D721Med (cell line): Measurements from ENCODE around the gene KIAA0753.
"Not testable (repeated sequence)": the region's sequence is repeated elsewhere in the genome, so short reads cannot be mapped to it uniquely, and the experiment has no call there.

ENCODE experiments used
- DNase-seq: peaks from one replicate; pipeline ENCODE4 v3.0.0; 2011; ENCODE audit warnings: low spot score; ENCODE audit not compliant: insufficient read length
- FAIRE-seq: peaks from 2 replicates; lab custom pipeline; 2011; peaks lifted over from hg19 to GRCh38; lab: Jason Lieb, UNC
- TF ChIP-seq, protein P1 (sequence below): IDR thresholded peaks from 2 replicates; pipeline ENCODE4 v1.5.1; 2012; ENCODE audit warnings: mild to moderate bottlenecking, control low read depth; ENCODE audit not compliant: insufficient read depth; ENCODE audit errors: missing control alignments

KIAA0753 gene

DNA sequence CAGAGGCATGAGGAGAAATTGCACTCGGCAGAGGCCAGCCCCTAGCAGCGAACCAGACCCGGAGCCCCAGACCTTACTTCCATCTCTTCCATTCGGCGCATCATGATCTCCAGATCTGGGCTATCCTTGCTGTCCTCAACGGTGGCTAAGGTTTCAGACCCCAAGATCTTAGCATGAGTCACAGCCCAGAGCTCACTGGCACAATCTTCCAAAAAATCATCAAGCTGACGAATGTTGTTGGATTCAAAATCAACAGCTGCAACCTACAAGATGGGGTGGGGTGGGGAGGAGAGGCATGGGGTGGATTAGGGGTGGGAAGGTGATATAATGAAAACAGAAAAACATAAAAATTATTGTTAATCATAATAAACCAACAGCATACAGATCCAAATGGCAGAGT lies 44.4 kb downstream of the KIAA0753 start:
- no peak for DNase-seq
- no peak for FAIRE-seq
- TF ChIP-seq, protein P1, sequence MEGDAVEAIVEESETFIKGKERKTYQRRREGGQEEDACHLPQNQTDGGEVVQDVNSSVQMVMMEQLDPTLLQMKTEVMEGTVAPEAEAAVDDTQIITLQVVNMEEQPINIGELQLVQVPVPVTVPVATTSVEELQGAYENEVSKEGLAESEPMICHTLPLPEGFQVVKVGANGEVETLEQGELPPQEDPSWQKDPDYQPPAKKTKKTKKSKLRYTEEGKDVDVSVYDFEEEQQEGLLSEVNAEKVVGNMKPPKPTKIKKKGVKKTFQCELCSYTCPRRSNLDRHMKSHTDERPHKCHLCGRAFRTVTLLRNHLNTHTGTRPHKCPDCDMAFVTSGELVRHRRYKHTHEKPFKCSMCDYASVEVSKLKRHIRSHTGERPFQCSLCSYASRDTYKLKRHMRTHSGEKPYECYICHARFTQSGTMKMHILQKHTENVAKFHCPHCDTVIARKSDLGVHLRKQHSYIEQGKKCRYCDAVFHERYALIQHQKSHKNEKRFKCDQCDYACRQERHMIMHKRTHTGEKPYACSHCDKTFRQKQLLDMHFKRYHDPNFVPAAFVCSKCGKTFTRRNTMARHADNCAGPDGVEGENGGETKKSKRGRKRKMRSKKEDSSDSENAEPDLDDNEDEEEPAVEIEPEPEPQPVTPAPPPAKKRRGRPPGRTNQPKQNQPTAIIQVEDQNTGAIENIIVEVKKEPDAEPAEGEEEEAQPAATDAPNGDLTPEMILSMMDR = no peak

DNA sequence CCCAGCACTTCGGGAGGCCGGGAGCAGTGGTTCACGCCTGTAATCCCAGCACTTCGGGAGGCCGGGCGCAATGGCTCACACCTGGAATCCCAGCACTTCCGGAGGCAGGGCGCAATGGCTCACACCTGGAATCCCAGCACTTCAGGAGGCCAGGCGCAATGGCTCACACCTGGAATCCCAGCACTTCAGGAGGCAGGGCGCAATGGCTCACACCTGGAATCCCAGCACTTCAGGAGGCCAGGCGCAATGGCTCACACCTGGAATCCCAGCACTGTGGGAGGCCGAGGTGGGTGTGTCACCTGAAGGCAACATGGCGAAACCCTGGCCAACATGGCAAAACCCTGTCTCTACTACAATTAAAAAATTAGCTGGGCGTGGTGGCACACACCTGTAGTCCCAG lies 47.1 kb downstream of the KIAA0753 start:
- not testable (repeated sequence) for DNase-seq, FAIRE-seq

DNA sequence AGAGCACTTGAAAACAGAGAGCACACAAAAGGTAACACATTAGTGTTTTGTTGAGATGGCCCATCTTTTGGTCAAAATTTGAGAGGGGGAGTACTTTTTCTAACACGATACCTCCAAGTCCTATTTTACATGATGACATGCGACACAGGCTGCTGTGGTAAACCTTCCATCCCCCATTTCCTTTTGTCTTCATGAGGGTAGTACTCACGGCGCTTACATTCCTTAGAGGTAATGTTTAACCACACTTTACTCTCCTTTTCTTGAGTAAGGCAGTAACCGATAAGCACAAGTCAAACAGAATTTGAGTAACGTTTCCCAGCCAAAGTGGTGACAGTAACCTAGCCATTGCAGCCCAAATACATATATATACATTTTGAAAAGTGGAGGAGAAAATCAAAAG lies 48.3 kb downstream of the KIAA0753 start:
- no peak for FAIRE-seq

DNA sequence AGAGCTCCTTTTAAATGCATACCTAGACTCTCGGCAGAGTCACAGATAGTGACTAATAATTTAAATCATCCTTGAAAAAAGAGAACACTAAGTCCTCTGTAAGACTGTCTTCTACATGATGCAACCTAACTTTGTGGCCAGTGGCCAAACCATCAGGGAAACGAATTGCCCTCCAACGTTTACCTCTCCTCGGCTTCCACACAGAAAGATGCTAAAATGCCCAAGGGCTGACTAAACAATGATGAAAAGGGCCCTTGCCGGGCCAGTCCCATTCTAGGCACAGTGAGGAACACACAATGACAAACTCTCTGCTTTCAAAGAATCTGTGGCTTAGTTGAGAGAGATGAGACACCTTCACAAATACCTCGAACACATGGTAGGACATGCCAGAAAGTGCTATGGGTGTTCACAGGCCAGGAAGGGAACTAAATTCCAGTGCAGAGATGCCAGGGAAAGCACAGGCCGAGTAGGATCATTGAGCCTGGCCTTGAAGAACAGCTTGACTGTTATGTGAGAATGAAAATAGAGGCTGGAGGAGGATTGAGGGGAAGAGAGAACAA lies 48.8 kb downstream of the KIAA0753 start:
- TF ChIP-seq, protein P1 = no peak
- FAIRE-seq (no peak), DNase-seq (no peak)

More for the DNA sequence above, 48.3 kb downstream of the KIAA0753 start:
- DNase-seq = no peak
- TF ChIP-seq, protein P1 = no peak

DNA sequence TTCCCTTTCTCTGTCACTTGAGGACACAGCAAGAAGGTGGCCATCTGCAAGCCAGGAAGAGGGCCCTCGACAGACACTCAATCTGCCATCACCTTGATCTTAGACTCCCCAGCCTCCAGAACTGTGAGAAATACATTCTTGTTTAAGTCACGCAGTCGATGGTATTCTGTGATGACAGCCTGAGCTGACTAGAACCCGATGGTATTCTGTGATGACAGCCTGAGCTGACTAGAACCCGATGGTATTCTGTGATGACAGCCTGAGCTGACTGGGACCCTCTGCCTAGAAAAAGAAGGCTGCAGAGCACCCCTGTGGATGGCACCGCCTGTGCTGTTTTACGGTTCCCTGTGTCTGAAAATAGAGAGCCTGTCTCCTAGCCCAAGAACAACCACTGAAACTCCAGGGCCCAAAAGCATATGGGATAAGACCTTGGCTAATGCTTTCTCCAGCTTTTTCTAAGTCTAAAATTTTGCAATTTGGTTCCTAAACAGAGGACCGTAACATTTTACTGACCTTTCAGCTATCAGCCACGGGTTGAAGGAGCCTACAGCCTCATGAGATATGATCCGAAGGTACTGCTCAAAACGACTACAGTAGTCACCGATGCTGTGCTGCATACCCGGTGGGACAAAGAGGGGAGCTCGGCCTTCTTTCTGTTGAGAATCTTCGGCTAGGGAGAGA lies 51.1 kb downstream of the KIAA0753 start:
- TF ChIP-seq, protein P1 = no peak
- DNase-seq = no peak
- no peak for FAIRE-seq

DNA sequence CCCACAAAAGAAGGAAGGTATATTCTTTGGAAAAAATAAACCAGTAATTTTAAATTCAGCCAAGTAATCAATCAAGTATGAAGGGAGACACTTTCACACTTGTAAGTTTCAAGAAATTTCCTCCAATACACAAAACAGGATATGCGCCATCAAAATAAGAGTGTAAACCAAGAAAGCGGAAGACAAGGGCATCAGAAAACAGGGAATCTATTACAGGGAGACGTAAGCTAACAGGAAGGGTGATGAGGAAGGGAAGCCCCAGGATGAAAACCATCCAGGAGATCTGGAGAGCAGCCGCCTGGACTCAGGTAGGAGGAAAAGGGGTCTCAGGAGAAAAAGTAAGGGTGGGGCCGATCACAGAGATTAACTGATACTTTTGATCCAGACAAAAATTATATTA lies 52.3 kb downstream of the KIAA0753 start:
- FAIRE-seq = no peak
- no peak for DNase-seq
- TF ChIP-seq, protein P1 = no peak

DNA sequence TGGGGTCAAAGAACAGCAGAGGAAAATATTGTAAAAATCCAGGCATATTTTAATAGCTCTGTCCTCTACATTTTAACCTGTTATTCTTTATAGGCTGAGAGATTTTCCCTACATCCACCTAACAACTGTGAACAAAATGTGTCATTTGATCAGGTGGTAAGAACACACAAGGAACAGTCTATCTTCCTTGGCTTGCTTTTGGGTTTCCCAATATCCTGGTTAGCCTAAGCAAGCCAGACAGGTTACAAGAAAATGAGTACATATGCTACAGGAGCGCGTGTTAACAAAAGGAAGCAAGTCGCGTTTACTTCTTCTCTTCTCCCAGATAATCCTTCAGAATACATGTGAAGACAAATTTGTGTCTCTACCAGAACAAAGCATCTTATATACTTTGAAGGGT lies 53.2 kb downstream of the KIAA0753 start:
- FAIRE-seq (no peak), DNase-seq (no peak)
- TF ChIP-seq, protein P1 = no peak

DNA sequence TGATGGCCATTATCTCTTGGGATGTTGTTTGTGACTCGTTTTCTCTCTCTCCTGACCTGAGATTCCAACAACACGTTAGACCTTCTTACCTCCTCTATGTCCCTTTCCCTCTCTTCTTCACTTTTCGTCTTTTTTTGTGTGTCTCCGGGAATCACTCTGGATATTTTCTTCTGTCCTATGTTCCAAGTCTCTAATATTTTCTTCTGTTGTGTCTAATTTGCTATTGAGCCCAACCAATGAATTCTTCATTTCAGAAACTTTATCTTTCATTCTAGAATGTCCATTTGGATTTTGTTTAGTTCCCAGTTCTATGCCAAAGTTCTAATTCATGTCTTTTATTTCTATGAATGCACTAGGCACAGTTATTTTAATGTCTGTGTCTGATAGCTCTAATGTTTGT lies 57.1 kb downstream of the KIAA0753 start:
- FAIRE-seq (no peak), DNase-seq (no peak)
- TF ChIP-seq, protein P1 = no peak
